Anterior cingulate cortex (tissue), 58 donors: ENCODE results near the gene RHEBL1.

Experiments used
- DNase-seq, 58 donors: peaks; one replicate each; lab custom pipeline; 2025; lab: John Stamatoyannopoulos, UW

RHEBL1 gene

DNA sequence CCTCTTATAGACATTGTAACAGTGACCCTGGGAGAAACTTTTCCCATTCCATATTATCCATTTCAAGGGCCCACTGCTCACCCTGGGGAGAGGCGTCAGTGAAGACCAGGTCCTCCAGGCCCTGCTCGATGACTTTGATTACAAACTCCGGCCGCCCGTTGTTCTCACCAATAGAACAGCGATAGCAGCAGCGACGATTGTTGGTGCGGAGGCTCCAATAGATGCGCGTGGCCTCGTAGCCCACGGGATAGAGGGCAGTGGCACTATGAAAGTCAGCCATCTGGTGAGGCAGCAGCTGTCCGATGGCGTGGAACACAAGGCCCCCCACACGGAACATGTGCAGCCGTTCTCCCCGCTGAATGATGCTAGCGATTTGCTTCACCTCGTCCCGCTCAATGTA is 43.7 kb downstream of the RHEBL1 start:
- no peak for DNase-seq

DNA sequence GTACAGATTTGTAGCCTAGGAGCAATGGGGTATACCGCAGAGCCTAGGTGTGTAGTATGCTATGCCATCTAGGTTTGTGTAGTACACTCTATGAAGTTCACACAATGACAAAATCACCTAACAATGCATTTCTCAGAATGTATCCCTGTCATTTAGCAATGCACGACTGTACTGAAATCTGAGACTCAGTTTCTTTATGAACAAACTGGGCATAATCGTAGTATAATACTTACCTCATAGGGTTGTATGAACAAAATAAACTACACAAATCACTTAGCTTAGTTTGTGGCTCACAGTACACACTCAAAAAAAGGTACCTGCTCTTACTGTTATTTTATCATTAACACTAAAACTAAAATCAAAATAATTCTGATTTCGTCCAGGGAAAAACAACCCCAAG is 44.3 kb downstream of the RHEBL1 start:
- DNase-seq = no peak

DNA sequence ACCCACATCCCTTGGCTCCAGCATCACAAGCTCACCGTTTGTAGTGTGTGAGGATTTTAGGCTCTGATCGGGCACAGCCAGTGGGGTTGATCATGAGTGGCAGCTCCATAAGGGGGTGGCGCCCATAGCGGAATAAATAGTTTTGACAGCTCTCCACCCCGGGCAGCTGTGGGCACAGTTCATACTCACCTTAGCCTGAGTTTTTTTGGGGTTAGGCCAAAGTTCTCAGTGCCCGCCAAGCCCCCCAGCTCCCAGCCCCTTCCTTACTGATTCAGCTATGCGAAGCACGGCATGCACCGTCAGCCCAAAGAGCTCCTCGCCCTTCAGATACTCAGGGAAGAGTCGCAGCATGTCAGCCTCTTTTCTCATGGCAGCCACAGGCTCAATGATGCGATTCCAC is 45.2 kb downstream of the RHEBL1 start:
- no peak for DNase-seq

DNA sequence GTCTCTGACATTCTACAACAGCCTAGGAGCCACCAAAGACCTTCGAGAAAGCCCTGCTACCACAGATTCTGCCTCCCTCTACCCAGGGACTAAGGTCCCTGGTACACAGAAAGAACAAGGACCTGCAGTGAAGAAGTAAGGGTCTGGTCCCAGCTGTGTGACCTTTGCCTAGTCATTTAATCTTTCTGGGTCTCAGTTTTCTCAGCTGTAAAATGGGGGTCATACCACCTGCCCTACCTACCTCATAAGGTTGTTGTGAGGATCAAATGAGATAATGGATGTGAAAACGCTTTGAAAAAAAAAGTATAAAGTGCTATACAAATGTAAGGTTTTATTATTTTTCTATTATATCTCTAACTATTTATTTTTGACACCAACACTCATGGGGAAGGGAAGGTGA is 46.0 kb downstream of the RHEBL1 start:
- DNase-seq = no peak

DNA sequence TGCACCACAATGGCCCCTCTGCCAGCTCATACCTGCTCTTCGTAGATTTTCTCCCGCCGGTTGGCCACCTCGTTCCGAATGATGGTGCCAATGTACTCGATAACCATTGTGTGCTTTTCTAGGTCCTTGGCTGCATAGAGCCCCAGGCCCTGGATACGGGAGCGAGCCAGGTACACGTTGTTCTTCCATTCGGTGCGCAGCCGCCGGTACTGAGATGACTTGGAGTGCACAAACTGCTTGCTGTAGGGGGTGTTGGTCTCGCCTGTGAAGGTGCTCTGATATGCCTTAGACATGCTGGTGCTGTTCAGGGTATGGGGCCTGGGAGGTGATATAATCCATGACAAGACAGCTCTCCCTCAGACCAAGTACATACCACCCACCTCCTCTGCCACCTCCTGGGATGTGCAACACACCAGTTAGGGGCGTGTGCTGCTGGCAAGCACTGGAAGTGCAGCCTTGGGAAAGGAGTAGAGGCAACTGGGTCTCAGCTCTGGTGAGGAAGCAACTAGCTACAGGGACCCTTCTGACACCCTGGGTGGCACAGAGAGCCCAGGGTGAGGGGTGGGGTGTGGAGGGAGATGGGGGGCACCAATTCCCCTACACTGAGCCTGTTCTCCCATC is 47.1 kb downstream of the RHEBL1 start:
- DNase-seq = no peak

DNA sequence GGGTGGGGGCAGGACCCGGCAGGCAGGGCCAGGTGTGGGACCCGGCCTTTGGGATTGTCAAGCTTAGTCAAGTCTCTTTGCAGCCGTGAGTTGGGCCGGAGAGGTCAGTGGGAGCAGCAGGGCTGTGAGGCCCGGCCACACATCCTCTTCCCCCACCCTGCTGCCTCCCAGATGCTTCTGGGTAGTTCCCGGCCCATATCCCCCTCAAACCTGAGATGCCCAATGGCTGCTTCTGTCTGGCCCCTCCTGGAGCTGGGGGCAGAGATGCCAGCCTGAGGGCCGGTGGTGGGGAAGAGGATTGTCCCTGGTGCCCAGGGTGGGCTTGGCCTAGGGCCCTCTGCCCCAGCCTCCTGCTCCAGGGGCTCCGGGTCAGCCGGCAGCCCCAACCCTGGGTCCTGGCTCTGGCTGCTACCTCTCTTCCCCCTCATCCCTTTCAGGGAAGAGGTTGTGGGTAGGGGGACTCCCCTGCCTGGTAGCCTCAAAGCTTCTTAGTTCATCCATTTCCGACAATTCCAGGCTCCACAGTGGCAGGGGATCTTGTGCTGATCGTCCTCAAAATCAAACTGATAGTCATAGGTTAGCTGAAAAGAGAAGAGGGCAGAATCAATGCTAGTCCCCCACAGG is 48.4 kb downstream of the RHEBL1 start:
- no peak for DNase-seq

DNA sequence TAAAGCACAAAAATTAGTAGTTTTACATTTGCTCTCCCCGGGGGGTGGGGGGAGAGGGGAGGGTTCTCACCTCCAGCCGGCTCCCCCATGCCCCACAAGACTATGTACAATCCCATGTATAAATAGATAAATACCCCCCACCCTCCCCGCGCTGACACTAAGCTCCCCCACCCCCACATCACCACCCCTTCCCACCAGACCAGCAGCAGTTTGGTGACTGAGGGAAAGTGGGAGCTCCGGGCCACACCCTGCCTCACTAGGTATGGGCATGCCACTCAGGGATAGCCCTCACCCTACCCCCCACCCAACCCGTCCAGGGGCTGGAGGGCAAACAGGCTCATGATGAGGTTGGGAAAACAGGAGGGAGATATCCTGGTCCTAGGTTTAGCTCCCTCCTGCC is 49.3 kb downstream of the RHEBL1 start:
- no peak for DNase-seq

DNA sequence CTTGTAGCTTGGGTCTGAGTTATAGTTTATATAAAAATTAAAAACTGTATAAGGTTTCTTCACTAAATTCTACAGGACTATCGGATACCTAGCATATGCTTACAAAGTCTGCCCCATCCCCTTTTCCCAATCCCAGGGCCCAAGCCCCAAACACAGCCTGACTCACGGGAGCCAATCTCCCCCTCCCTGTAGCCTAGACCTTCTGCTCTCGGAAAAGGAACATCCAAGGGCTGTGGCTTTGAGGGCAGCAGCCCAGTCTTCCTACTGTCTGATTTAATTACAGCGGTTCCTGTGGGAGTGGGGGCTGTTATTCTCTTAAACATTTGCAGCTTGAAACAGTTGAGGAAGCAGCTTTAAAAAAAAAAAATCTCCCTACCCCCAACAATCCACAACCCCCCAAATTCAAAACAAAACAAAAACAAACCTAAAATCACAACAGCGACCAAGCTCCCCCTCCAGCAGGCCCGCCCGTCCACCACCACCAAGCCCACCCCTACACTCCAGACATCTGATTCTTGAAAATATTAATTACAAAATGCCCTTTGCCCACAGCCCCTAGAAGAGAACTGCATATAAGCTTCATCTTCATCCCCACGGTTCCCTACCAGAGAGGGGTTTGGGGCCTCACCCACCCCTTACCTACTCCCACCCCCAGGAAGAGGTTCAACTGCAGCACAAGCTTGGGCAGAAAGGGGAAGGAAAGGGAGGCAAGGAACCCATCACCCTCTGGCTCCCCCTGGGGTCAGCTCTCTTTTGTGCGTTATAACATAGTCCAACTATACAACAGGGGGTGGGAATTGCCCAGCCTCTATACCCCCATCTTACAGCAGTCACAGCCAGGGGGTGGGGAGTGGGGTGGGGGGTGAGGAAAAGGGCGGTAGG is 50.1 kb downstream of the RHEBL1 start:
- DNase-seq = no peak

DNA sequence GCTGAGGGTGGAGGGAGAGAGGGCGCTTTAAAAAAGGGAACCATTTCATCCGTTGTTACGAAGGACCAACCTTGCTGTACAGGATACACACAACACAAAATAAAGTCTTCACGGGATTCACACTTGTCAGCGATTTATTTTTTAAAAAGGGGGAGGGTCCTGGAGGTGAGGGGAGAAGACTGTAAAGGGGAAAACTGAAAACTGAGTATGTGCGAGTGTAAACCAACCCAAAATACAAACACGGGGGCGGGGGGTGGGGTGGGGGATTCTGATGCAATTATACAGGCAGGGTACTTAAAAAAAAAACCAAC is 50.7 kb downstream of the RHEBL1 start:
- no peak for DNase-seq

DNA sequence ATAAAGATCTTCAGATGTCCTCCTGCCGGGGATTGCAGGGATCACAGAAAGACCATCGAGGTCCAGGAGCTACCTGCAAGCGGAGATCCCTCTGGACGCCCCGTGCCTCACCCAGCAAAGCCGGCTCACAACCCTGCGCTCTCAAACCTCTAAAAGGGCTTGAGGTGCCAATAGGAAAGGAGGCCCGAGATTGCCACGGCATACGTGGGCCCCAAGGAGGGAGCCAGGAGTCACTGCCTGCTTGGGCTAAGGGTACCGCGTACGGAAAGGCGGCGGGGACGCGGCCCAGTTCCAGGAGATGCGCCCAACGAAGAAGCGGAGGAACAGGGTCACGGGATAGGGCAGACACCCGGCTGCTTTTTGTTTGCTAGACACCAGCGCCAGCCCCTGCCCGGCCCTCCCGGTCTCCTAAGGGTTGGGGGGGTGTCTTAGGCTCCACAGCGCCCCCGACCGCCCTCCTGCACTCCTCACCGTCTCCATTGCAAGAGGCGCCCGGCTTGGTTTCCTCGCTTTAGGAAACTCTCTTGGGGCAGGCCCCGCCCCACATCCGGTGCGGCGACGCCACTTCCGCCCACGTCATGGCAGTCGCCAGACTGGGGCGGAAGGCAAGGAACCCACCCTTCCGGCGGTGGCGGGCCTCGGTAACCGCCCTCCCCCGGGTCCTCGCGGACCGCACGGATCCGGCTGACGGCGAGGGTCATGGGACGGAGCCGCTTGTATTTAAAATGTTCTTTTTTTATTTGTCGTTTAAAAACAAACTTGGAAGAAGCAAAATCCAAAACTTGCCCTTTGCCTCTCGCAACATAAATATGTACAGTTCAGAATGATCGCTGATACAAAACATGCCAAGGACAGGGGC is 51.3 kb downstream of the RHEBL1 start, which contains the start of gene PRKAG1:
Gene PRKAG1, minus strand, starts transcription at position 516 of the 859 bp plus-strand sequence. Its CDS starts 36 bp downstream, at position 480.
- peak; percentile 62 to 97 (median 92) for DNase-seq

DNA sequence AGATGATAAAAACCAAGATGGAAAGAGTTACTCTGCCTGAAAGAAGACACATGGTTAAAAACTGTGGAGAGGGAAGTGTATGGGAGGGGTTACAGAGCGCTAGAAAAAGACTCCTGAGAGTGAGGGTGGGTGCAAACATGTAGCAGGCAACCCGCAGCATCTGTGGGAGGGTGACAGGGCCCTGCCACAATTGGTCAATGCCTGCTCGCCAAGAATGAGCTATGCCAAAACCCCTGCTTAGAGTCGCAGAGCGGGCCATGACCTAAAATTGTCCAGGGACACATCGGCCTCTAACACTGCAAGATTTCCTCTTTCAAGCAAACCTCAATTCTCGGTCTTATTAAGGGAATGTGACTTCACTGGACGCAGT is 51.9 kb downstream of the RHEBL1 start:
- DNase-seq = peak in 10 of 58 donors; percentile 15 to 53 (median 32)

DNA sequence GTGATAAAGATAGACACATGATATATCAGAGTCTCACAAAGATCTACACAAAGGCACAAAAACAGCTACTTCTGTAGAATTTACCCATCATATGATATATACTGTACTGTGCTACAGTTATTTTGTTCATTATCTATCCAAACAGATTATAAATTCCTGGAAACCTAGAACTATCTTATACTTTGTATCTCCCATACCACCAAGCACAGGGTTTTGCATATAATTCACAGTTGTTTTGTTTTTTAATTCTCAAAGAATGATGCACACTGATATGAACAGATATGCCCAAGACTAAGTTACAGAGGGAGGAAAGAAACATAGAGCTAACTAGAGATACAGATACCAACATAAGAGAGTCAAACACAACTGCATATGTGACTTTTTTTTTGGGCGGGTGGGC is 54.6 kb downstream of the RHEBL1 start:
- DNase-seq = no peak
